IMR-90 (cell line): ENCODE data around the gene PFKFB2.

Experiments used
- BHLHE40 ChIP-seq: fragments of 150-350 bp; IDR thresholded peaks from 2 replicates; pipeline ENCODE4 v1.6.1; 2016; ENCODE audit warnings: mild to moderate bottlenecking, low read depth, low read length
- CEBPB ChIP-seq: IDR thresholded peaks from 2 replicates; pipeline ENCODE4 v1.6.1; 2012; ENCODE audit warnings: low read depth, low read length, improper control_type of control experiment
- CHD1 ChIP-seq: IDR thresholded peaks from 2 replicates; pipeline ENCODE4 v1.6.1; 2012; ENCODE audit warnings: low read depth, low read length, improper control_type of control experiment
- CTCF ChIP-seq: conservative IDR thresholded peaks from 2 replicates; pipeline ENCODE4 v1.5.1; 2012; ENCODE audit warnings: mild to moderate bottlenecking, low read depth, low read length, improper control_type of control experiment
- ELK1 ChIP-seq: fragments of 150-350 bp; IDR thresholded peaks from 2 replicates; pipeline ENCODE4 v1.6.1; 2016; ENCODE audit warnings: low read depth, mild to moderate bottlenecking, low read length, moderate library complexity, borderline replicate concordance
- FOS ChIP-seq: fragments of 150-350 bp; IDR thresholded peaks from 2 replicates; pipeline ENCODE4 v1.6.1; 2016; ENCODE audit warnings: low read depth, low read length
- MAFK ChIP-seq: IDR thresholded peaks from 2 replicates; pipeline ENCODE4 v1.6.1; 2012; ENCODE audit warnings: low read depth, low read length, improper control_type of control experiment
- MXI1 ChIP-seq: IDR thresholded peaks from 2 replicates; pipeline ENCODE4 v1.6.1; 2012; ENCODE audit warnings: low read depth, mild to moderate bottlenecking, low read length, moderate library complexity, borderline replicate concordance
- NFE2L2 ChIP-seq: fragments of 150-350 bp; IDR thresholded peaks from 2 replicates; pipeline ENCODE4 v1.6.1; 2016; ENCODE audit warnings: low read depth, mild to moderate bottlenecking, low read length
- POLR2A ChIP-seq: IDR thresholded peaks from 2 replicates; pipeline ENCODE4 v1.6.1; 2012; ENCODE audit warnings: mild to moderate bottlenecking, low read depth, low read length
- RAD21 ChIP-seq: IDR thresholded peaks from 2 replicates; pipeline ENCODE4 v1.6.1; 2012; ENCODE audit warnings: low read length, improper control_type of control experiment
- RFX5 ChIP-seq: IDR thresholded peaks from 2 replicates; pipeline ENCODE4 v1.8.0; 2012; ENCODE audit warnings: low read depth, mild to moderate bottlenecking, low read length, moderate library complexity
- SMC3 ChIP-seq: fragments of 150-350 bp; IDR thresholded peaks from 2 replicates; pipeline ENCODE4 v1.6.1; 2016; ENCODE audit warnings: low read depth, mild to moderate bottlenecking, antibody characterized with exemption, low read length, moderate library complexity
- USF2 ChIP-seq: fragments of 150-350 bp; IDR thresholded peaks from 2 replicates; pipeline ENCODE4 v1.6.1; 2017; ENCODE audit warnings: mild to moderate bottlenecking, antibody characterized with exemption, low read length, low read depth

GRCh38 chr1:207021876-207022596, 31.0 kb upstream of the PFKFB2 start:
- TF ChIP-seq MAFK (no peak), MXI1 (no peak), POLR2A (no peak), CTCF (no peak), NFE2L2 (no peak), CHD1 (no peak), RAD21 (no peak), RFX5 (no peak), CEBPB (no peak), BHLHE40 (no peak), USF2 (no peak), ELK1 (no peak), FOS (no peak), SMC3 (no peak)
